GM13977 (cell line): ENCODE results near the gene ABL2.

Experiments
- DNase-seq: peaks from one replicate; pipeline ENCODE4 v3.0.0; 2012; ENCODE audit warnings: low spot score
- CTCF ChIP-seq: IDR thresholded peaks from 2 replicates; pipeline ENCODE4 v1.5.1; 2012; ENCODE audit warnings: mild to moderate bottlenecking, control low read depth; ENCODE audit not compliant: insufficient read depth; ENCODE audit errors: extremely low read depth, missing control alignments
- in situ Hi-C: fragments of 300-500 bp; cut with MboI; formaldehyde crosslinking; loops from one replicate; pipeline ENCODE4 v1.12.0; 2022; ENCODE audit warnings: low sequenced_read_pairs, low pct_unique_long_range_greater_than_20kb, mixed read lengths, inconsistent platforms; ENCODE audit not compliant: unreplicated experiment

The ABL2 gene

GRCh38 chr1:179153217-179153616, 76.3 kb downstream of the ABL2 start:
- DNase-seq = no peak
- TF ChIP-seq CTCF = no peak
- in situ Hi-C loops = no loop called here

- TF ChIP-seq CTCF = no peak
- DNase-seq = no peak
- in situ Hi-C loops = no loop called here
These were observed 77.4 kb downstream of the ABL2 start for GRCh38 chr1:179151908-179152682.

GRCh38 chr1:179146911-179147310, 82.6 kb downstream of the ABL2 start:
- DNase-seq = no peak
- no peak for TF ChIP-seq CTCF
- in situ Hi-C loops = no loop called here

- DNase-seq = no peak
- in situ Hi-C loops = no loop called here
- TF ChIP-seq CTCF = no peak
These were observed 83.0 kb downstream of the ABL2 start for GRCh38 chr1:179146476-179146875.

- DNase-seq = no peak
- in situ Hi-C loops = no loop called here
- no peak for TF ChIP-seq CTCF
These were observed 84.0 kb downstream of the ABL2 start for GRCh38 chr1:179145521-179145920.

- DNase-seq = no peak
- no peak for TF ChIP-seq CTCF
- in situ Hi-C loops = no loop called here
These were observed 84.9 kb downstream of the ABL2 start for GRCh38 chr1:179144626-179145025.
